GM12878 (cell line): ENCODE results near the gene HPD. TPM values are rescaled to one million over a fixed set of nuclear protein-coding genes. Genes with fewer than 3 reads are reported as not detected.

Experiments
- ATAC-seq: fragments of 200-7000 bp; cut with Tn5 transposase; 3 replicates; pipeline ENCODE4 v1.9.1; 2020; ENCODE audit warnings: mild to moderate bottlenecking, moderate library complexity
- BruUV-seq: library from RNA; stranded (reverse); fragments of 400-500 nt; replicated peaks from 2 replicates; lab custom pipeline; 2021; lab: Mats Ljungman, UMichigan
- CTCF ChIA-PET: fragments of 300-600 bp; sonication (Branson Sonifier 250); formaldehyde crosslinking; extraction: SDS; loops from one replicate; lab custom pipeline; 2021; ENCODE audit warnings: inconsistent platforms; lab: Yijun Ruan, JAX
- POLR2A ChIA-PET: fragments of 350-600 bp; formaldehyde crosslinking; extraction: SDS; loops from one replicate; lab custom pipeline; 2021; ENCODE audit warnings: inconsistent platforms; lab: Charles Lee
- RAD21 ChIA-PET: fragments of 300-600 bp; sonication (Branson Sonifier 250); formaldehyde crosslinking; loops from one replicate; lab custom pipeline; 2023; ENCODE audit warnings: antibody characterized with exemption; ENCODE audit not compliant: unreplicated experiment; lab: Charles Lee
- SMC1A ChIA-PET: fragments of 300-600 bp; sonication (Branson Sonifier 250); formaldehyde crosslinking; loops from one replicate; lab custom pipeline; 2023; ENCODE audit not compliant: unreplicated experiment, uncharacterized antibody; lab: Charles Lee
- DNase-seq: peaks from one replicate; pipeline ENCODE4 v3.0.0-alpha.2; 2011; ENCODE audit warnings: low read depth, low spot score
- FAIRE-seq: peaks from 3 replicates; lab custom pipeline; 2011; peaks lifted over from hg19 to GRCh38; lab: Jason Lieb, UNC
- H2AFZ ChIP-seq: 2 replicates; pipeline ENCODE4 v1.6.0; 2011; ENCODE audit warnings: low read depth, low read length, control low read depth; ENCODE audit not compliant: control insufficient read depth
- H3K27ac ChIP-seq: 2 replicates; pipeline ENCODE4 v1.5.1; 2011; ENCODE audit warnings: control low read depth; ENCODE audit not compliant: control insufficient read depth, insufficient read depth
- H3K27me3 ChIP-seq, 2 experiments: replicated peaks in 1 of 2; 2 replicates each; pipeline versions ENCODE4 v1.6.0 to v1.6.1; 2011; ENCODE audit warnings: low read length in 1 of 2; ENCODE audit not compliant: control insufficient read depth in 2 of 2, insufficient read depth in 2 of 2
- H3K36me3 ChIP-seq, 2 experiments: 2 replicates each; pipeline ENCODE4 v1.5.1; 2011; ENCODE audit warnings: low read length in 1 of 2; ENCODE audit not compliant: control insufficient read depth in 2 of 2, insufficient read depth in 2 of 2
- H3K4me1 ChIP-seq: 2 replicates; pipeline ENCODE4 v1.6.1; 2011; ENCODE audit warnings: mild to moderate bottlenecking, low read length, moderate library complexity, mixed read lengths; ENCODE audit not compliant: control insufficient read depth, insufficient read depth
- H3K4me2 ChIP-seq: 2 replicates; pipeline ENCODE4 v1.6.0; 2011; ENCODE audit warnings: control low read depth; ENCODE audit not compliant: control insufficient read depth, insufficient read depth
- H3K4me3 ChIP-seq: fragments of 200-600 bp; sonication (generic); 2 replicates; pipeline ENCODE4 v1.5.1; 2016
- H3K79me2 ChIP-seq: 2 replicates; pipeline ENCODE4 v1.6.0; 2011; ENCODE audit warnings: low read length; ENCODE audit not compliant: control insufficient read depth, insufficient read depth
- H3K9ac ChIP-seq: 2 replicates; pipeline ENCODE4 v1.8.0; 2011; ENCODE audit warnings: low read length, control low read depth, mixed read lengths; ENCODE audit not compliant: control insufficient read depth, insufficient read depth
- H3K9me3 ChIP-seq: replicated peaks from 3 replicates; pipeline ENCODE4 v1.5.1; 2011; ENCODE audit warnings: mild to moderate bottlenecking, low read length; ENCODE audit not compliant: control insufficient read depth, insufficient read depth
- H4K20me1 ChIP-seq: 2 replicates; pipeline ENCODE4 v1.6.0; 2011; ENCODE audit not compliant: control insufficient read depth, insufficient read depth
- ATF7 ChIP-seq: fragments of 450-650 bp; IDR thresholded peaks from 2 replicates; pipeline ENCODE4 v1.6.1; 2016; ENCODE audit warnings: low read depth, mild to moderate bottlenecking
- HDGF ChIP-seq: fragments of 450-650 bp; IDR thresholded peaks from 2 replicates; pipeline ENCODE4 v1.6.1; 2016; ENCODE audit warnings: antibody characterized with exemption
- MTA2 ChIP-seq: fragments of 450-650 bp; IDR thresholded peaks from 2 replicates; pipeline ENCODE4 v1.6.1; 2016; ENCODE audit warnings: low read depth, mild to moderate bottlenecking, moderate library complexity
- POLR2A ChIP-seq: IDR thresholded peaks from 2 replicates; pipeline ENCODE4 v1.6.1; 2011; ENCODE audit warnings: low read depth, mild to moderate bottlenecking, low read length
- RAD51 ChIP-seq: fragments of 450-650 bp; IDR thresholded peaks from 2 replicates; pipeline ENCODE4 v1.6.1; 2016; ENCODE audit warnings: moderate library complexity, mild to moderate bottlenecking, inconsistent platforms
- RBBP5 ChIP-seq: fragments of 200-600 bp; sonication (generic); conservative IDR thresholded peaks from 2 replicates; pipeline ENCODE4 v1.6.1; 2016
- RUNX3 ChIP-seq: IDR thresholded peaks from 2 replicates; pipeline ENCODE4 v1.6.1; 2012; ENCODE audit warnings: low read length, inconsistent platforms
- SP1 ChIP-seq: IDR thresholded peaks from one replicate; pipeline ENCODE4 v1.6.1; 2011; ENCODE audit warnings: low read depth, low read length
- WGBS: methylation state at CpG from one replicate; pipeline ENCODE4 v1.1.6; 2016; ENCODE audit warnings: low lambda C conversion rate; ENCODE audit not compliant: insufficient replicate concordance, insufficient coverage; ENCODE audit errors: missing lambda C conversion rate; 5-methylcytosine and 5-hydroxymethylcytosine counted together
- in situ Hi-C: fragments of 300-500 bp; cut with MboI; formaldehyde crosslinking; loops from 9 replicates; pipeline ENCODE4 v1.14.3; 2018; ENCODE audit warnings: mixed read lengths
- intact Hi-C: fragments of 100-400 bp; cut with micrococcal nuclease; formaldehyde crosslinking; loops from one replicate; pipeline ENCODE4 v1.14.2; 2022; ENCODE audit not compliant: unreplicated experiment
- polyA plus RNA-seq, 11 experiments: library from polyadenylated mRNA; depleted of rRNA in 4 of 11; unstranded in 6 of 11; stranded (reverse) in 5 of 11; fragments of >200 nt; fragmentation: Nextera tagmentation in 4 of 11; fragmentation: Illumina TruSeq in 1 of 11; extraction: Ambion mirVana in 4 of 11; extraction: Trizol in 1 of 11; gene quantifications; 1 replicate in 1 of 11; 2 replicates in 10 of 11; pipeline versions ENCODE4 v1.2.1 to v1.2.3, GENCODE V29; 2011 to 2016; ENCODE audit warnings: inconsistent platforms in 2 of 11, missing spikeins in 2 of 11, low read depth in 1 of 11
- total RNA-seq, 4 experiments: library from RNA; depleted of rRNA in 3 of 4; stranded (reverse); fragments of >200 nt in 3 of 4; fragmentation: Illumina TruSeq in 1 of 4; extraction: Trizol in 1 of 4; gene quantifications; 2 replicates each; pipeline versions ENCODE4 v1.2.1 to v1.2.3, GENCODE V29; 2013 to 2021
- TF ChIP-seq, protein P1 (sequence below): IDR thresholded peaks from 2 replicates; pipeline ENCODE4 v1.6.1; 2011; ENCODE audit warnings: low read depth, low read length, improper control_type of control experiment, borderline replicate concordance

Gene HPD
- total and polyA plus RNA-seq, 10 of the 15 experiments (the other 5 are each of a cell fraction or from before 2014, with no cell fraction given) = 0.04 to 0.69 (median 0.28) TPM; not detected in 7

DNA sequence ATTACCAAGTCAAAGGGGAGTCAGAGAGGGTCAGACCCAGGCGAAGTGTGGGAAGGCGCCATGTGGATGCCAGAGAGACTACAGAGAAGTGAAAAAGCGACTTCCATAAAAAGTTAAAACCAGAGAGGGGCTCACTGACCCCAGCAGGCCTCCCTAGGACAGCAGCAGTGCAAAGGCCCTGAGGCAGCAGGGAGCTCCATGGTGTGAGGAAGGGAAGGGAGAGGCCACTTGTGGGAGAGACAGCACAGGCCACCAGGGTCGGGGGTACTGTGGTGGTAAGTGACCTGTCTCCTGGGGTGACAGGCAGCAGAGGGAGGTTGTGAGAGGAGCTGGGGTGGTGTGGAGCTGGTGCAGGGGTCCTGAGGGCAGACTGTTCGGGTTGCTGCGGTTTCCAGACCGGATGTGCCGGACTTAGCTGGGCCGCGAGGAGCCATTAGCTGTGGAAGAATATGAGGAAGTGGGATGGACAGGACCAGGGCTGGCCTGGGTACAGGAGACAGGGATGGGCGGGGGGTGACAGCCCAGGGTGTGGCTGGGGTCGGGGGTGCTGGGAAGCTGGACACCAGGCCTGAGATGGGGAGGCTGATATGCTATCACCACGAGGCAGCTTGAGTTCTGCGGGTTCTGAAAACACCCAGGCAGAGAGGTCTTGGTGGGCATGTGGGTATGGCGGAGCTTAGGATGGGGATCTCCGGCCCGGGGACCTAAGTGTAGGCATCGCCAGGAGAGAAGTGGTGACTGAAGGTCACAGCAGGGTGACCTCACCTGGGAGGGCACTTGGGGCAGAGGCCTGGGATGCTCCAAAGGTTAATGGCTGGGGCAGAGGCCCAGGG lies 32.1 kb downstream of the HPD start:
- Histone ChIP-seq H3K27me3 (no peaks in the 10 kb centered on the region), H3K27ac (no peak overlapping the region), H3K36me3 (peaks cover 8 to 25% of the 10 kb centered on the region in 2 experiments; a peak in 3 of 4 replicates), H4K20me1 (no peaks in the 10 kb centered on the region; the same call in 1 of the 2 replicates), H3K4me3 (no peak overlapping the region), H2AFZ (no peak overlapping the region), H3K9me3 (no peaks in the 10 kb centered on the region), H3K4me1 (no peaks in the 10 kb centered on the region), H3K9ac (no peak overlapping the region), H3K4me2 (no peak overlapping the region), H3K79me2 (no peaks in the 10 kb centered on the region)
- ChIA-PET SMC1A (no interaction called here), POLR2A (no interaction called here), RAD21 (no interaction called here), CTCF (interaction anchor here (0.6 to 2.1 kb wide), 4 partner anchors 11 to 510 kb away, joined by 3 to 8 read pairs (median 4); no protein-coding TSS in a partner anchor)
- ATAC-seq = no peak
- in situ Hi-C loops (no loop called here), intact Hi-C loops (no loop called here)
- TF ChIP-seq RAD51 (no peak), POLR2A (peak; percentile 43)
- 89% methylated on average over 16 of the region's 18 CpGs for WGBS
- no peak for DNase-seq
- no peak for FAIRE-seq
- no TSS peak for BruUV-seq

DNA sequence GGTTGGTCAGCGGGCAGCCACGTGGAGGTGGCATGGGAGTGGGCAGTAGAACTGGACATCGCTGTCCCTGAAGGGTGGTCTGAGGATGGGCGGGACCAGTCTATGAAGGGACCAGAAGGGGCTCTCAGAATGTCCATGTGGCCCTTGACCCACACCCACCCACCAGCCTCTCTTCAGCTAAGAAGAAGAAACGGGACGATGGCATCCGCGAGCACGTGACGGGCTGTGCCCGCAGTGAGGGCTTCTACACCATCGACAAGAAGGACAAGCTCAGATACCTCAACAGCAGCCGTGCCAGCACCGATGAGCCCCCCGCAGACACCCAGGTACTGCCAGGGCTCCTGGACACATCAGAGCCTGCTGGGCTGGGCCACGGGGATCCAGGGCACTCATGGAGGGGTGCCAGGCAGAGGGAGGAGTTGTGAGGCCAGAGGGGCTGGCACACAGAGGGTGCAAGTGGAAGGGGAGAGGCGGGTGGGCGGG lies 33.6 kb downstream of the HPD start:
- SMC1A ChIA-PET = interaction anchor here (1.4 kb wide), 1 partner anchor 31 kb away, joined by 4 read pairs; no protein-coding TSS in a partner anchor
- FAIRE-seq (no peak), DNase-seq (no peak), ATAC-seq (no peak)
- no peaks in the 10 kb centered on the region for H3K79me2 ChIP-seq
- no peak overlapping the region for H2AFZ ChIP-seq
- TF ChIP-seq HDGF (no peak), RUNX3 (no peak), ATF7 (no peak), SP1 (no peak), MTA2 (no peak), RBBP5 (no peak)
- TF ChIP-seq, protein P1, sequence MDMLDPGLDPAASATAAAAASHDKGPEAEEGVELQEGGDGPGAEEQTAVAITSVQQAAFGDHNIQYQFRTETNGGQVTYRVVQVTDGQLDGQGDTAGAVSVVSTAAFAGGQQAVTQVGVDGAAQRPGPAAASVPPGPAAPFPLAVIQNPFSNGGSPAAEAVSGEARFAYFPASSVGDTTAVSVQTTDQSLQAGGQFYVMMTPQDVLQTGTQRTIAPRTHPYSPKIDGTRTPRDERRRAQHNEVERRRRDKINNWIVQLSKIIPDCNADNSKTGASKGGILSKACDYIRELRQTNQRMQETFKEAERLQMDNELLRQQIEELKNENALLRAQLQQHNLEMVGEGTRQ = no peak
- in situ Hi-C loops (no loop called here), intact Hi-C loops (no loop called here)
- no peak overlapping the region for H3K4me2 ChIP-seq
- WGBS = 99% methylated on average over 16 of the region's 18 CpGs
- H3K27me3 ChIP-seq = no peaks in the 10 kb centered on the region
- no peak overlapping the region for H3K4me3 ChIP-seq
- H3K4me1 ChIP-seq = no peaks in the 10 kb centered on the region
- POLR2A ChIA-PET = no interaction called here
- no peaks in the 10 kb centered on the region; the same call in 1 of the 2 replicates for H4K20me1 ChIP-seq
- BruUV-seq = no TSS peak
- no peaks in the 10 kb centered on the region for H3K9me3 ChIP-seq
- H3K27ac ChIP-seq = no peak overlapping the region
- no peak overlapping the region for H3K9ac ChIP-seq
- RAD21 ChIA-PET = no interaction called here
- CTCF ChIA-PET = interaction anchor here (0.9 kb wide), 1 partner anchor 31 kb away, joined by 3 read pairs; no protein-coding TSS in a partner anchor
- H3K36me3 ChIP-seq = peaks cover 17 to 23% of the 10 kb centered on the region in 2 experiments; a peak in 3 of 4 replicates
